Muscle of leg (tissue), 11 donors: Measurements from ENCODE around the gene AVL9. TPM values are rescaled to one million over a fixed set of nuclear protein-coding genes. Genes with fewer than 3 reads are reported as not detected.
"Not testable (repeated sequence)": the region's sequence is repeated elsewhere in the genome, so short reads cannot be mapped to it uniquely, and the experiment has no call there.

Experiments
- DNase-seq: peaks from one replicate; pipeline ENCODE4 v3.0.0; 2013
- H3K27ac ChIP-seq: one replicate; pipeline ENCODE4 v1.5.1; 2013; ENCODE audit warnings: mild to moderate bottlenecking, low read length, control low read depth
- H3K27me3 ChIP-seq: one replicate; pipeline ENCODE4 v1.6.1; 2013; ENCODE audit warnings: low read length; ENCODE audit not compliant: control insufficient read depth, insufficient read depth
- H3K36me3 ChIP-seq: one replicate; pipeline ENCODE4 v1.6.1; 2013; ENCODE audit warnings: low read length; ENCODE audit not compliant: control insufficient read depth, insufficient read depth
- H3K4me1 ChIP-seq: one replicate; pipeline ENCODE4 v1.6.1; 2013; ENCODE audit warnings: low read length; ENCODE audit not compliant: control insufficient read depth, insufficient read depth
- H3K4me3 ChIP-seq: one replicate; pipeline ENCODE4 v1.5.1; 2013; ENCODE audit warnings: low read length, control low read depth
- H3K9me3 ChIP-seq: replicated peaks from 2 replicates; pipeline ENCODE4 v1.6.1; 2013; ENCODE audit warnings: low read depth, low read length; ENCODE audit not compliant: control insufficient read depth
- WGBS: methylation state at CpG from one replicate; pipeline ENCODE4 v1.1.5; 2013; ENCODE audit warnings: missing lambda C conversion rate; ENCODE audit not compliant: insufficient coverage; 5-methylcytosine and 5-hydroxymethylcytosine counted together
- polyA plus RNA-seq, 8 donors: library from polyadenylated mRNA; unstranded; fragments of 120-200 nt; gene quantifications; one replicate each; pipeline versions ENCODE4 v1.2.1 to v1.2.3, GENCODE V29; 2013; ENCODE audit warnings: inconsistent platforms in 1 of 8, low replicate concordance in 1 of 8; ENCODE audit not compliant: insufficient read length in 8 of 8, insufficient read depth in 1 of 8
- total RNA-seq: library from RNA; stranded (reverse); fragments of 120-200 nt; gene quantifications from one replicate; pipeline ENCODE4 v1.2.4, GENCODE V29; 2013

The AVL9 gene
- total and polyA plus RNA-seq, 9 donors: 11.0 to 21.9 (median 13.4) TPM

DNA sequence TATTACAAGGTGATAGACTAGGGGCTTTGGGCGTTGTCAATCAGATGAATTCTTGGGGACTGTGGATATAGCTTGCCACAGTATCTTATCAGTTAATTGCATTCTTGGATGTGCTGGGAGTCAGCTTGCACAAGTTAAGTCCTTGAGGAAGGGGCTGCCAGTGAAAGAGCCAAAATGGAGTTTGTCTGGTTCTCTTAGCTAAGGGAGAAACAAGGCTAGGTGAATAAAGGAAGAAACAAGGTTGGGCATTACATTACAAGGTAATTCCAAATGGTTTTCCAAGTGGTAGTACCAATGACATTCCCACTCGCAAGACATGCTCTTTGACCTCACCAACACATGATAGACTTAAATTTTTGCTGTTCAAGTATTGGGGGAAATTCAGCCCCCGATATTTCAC, 108.2 kb downstream of the AVL9 start:
- H3K4me3 ChIP-seq, DNase-seq, H3K27me3 ChIP-seq, H3K9me3 ChIP-seq, H3K4me1 ChIP-seq, H3K27ac ChIP-seq, H3K36me3 ChIP-seq: not testable (repeated sequence)
- 83% methylated on average over 1 of the region's 3 CpGs for WGBS

DNA sequence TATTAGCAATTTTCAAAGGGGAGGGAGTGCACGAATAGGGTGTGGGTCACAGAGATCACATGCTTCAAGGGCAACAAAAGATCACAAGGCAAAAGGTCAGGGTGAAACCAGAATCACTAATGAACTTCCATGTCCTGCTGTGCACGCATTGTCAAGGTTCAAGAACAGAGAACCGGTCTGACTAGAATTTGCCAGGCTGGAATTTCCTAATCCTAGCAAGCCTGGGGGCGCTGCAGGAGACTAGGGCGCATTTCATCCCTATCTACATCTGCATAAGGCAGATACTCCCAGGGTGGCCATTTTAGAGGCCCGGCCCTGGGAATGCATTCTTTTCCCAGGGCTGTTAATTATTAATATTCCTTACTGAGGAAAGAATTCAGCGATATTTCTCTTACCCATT, 108.8 kb downstream of the AVL9 start:
- not testable (repeated sequence) for DNase-seq, H3K27me3 ChIP-seq
- 56% methylated on average over 3 of the region's 7 CpGs for WGBS

DNA sequence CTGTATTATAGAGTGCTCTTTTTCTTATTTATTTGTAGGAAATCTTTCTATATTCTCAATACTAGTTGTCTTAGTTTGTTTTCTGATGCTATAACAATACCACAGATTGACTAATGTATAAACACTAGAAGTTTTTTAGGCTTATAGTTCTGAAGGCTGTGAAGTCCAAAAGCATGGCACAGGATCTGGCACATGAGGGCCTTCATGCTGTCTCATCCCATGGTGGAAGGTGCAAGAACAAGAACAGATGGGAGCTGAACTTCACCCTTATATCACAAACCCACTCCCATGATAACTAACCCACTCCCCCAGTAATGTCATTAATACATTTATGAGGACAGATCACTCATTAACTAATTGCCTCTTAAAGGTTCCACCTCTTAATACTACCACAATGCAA, 109.7 kb downstream of the AVL9 start:
- H3K27ac ChIP-seq: no peak overlapping the region

More for the DNA sequence above, 108.8 kb downstream of the AVL9 start:
- H3K9me3 ChIP-seq, H3K36me3 ChIP-seq, H3K4me3 ChIP-seq, H3K27ac ChIP-seq, H3K4me1 ChIP-seq: not testable (repeated sequence)

DNA sequence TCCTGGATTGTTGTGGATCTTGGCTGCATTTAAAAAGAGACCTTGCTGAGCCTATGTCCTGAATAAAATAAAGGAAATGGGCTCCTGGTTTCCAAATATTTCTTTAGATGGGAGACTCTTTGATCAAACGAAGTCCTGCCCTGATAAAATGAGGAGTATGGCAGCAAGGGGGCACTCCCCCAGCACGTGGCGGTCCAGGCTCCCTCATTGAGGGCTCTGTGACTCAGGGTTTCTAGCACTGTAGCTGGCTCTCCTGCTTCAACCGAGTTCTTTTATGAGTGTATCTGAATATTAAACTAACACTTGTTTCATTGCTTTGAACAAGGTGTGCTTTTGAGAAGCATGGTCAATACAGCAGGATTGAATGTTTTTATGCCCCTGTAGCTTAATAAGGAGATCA, 114.2 kb downstream of the AVL9 start:
- H3K27me3 ChIP-seq: no peaks in the 10 kb centered on the region
- WGBS: 64% methylated on average over 3 of the region's 4 CpGs
- no peak overlapping the region for H3K4me3 ChIP-seq
- DNase-seq: no peak
- H3K9me3 ChIP-seq: peaks cover 5% of the 10 kb centered on the region
- H3K27ac ChIP-seq: no peak overlapping the region
- H3K4me1 ChIP-seq: no peaks in the 10 kb centered on the region
- no peaks in the 10 kb centered on the region for H3K36me3 ChIP-seq

More for the DNA sequence above, 109.7 kb downstream of the AVL9 start:
- H3K4me1 ChIP-seq: no peaks in the 10 kb centered on the region
- no peak for DNase-seq
- no peaks in the 10 kb centered on the region for H3K27me3 ChIP-seq
- H3K4me3 ChIP-seq: no peak overlapping the region
- H3K9me3 ChIP-seq: peaks cover 7% of the 10 kb centered on the region
- no peaks in the 10 kb centered on the region for H3K36me3 ChIP-seq

DNA sequence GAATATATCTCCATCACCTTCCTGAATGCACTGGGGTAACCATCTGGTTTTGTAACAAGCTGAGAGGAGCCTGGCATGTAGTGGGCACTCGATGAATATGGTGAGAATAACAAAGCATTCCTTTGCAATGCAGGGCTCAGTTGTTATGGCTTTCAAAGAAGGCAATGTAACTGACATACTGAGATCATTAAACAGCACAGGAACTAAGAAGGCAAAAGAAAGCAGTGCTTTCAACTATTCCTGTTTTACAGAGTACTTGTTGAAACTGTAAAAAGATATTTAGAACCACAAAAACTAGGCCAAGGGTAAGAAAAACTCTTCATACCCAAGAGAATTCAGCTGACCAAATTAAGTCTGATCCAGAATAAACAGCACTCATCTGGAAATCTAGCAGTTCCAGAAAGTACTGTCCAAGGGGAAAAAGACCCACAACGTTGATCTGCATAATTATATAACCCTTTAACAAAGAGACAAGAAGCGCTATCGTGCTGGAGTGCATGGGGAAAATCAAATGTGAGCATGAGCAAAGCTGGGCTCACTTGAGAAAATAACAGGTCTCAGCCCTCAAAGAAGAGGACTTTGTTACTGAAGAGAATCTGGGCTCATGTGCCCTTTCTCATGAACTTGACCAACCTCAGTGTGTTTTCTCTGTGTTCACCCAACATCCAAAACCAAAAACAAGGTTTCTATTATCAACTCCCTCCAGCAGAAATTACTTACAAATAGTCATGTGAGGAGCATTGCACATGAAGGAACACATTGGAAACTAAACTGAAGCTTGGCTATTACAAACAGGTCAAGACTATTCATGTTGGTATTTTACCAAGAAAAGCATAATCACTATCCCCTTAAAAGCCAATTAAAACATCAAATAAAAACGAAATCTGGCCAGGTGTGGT, 116.2 kb downstream of the AVL9 start:
- H3K27ac ChIP-seq: peak overlapping the region; percentile 22
- peak; percentile 82 for DNase-seq
- WGBS: 45% methylated on average over 1 of the region's 5 CpGs

DNA sequence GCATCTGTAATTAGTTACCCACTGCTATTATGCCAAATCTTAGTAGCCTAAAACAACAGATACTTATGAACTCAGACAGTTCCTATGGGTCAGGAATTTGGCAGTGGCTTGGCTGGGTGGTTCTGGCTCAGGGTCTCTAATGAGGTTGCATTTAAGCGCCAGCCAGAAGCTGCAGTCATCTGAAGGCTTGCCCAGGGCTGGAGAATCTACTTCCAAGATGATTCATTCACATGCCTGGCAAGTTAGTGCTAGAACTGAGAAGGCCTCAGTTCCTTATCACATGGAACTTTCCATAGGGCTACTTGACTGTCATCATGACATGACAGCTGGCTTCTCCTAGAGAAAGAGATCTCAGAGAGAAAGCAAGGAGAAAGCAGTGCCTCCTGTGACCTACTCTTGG, 121.3 kb downstream of the AVL9 start:
- no peak overlapping the region for H3K27ac ChIP-seq
- no peaks in the 10 kb centered on the region for H3K4me1 ChIP-seq
- 71% methylated on average over 1 of the region's 1 CpG for WGBS
- DNase-seq: peak; percentile 20
- H3K4me3 ChIP-seq: no peak overlapping the region
- no peaks in the 10 kb centered on the region for H3K36me3 ChIP-seq
- no peaks in the 10 kb centered on the region for H3K9me3 ChIP-seq
- no peaks in the 10 kb centered on the region for H3K27me3 ChIP-seq

More for the DNA sequence above, 116.2 kb downstream of the AVL9 start:
- Histone ChIP-seq H3K4me3 (no peak overlapping the region), H3K4me1 (no peaks in the 10 kb centered on the region), H3K27me3 (no peaks in the 10 kb centered on the region), H3K36me3 (no peaks in the 10 kb centered on the region), H3K9me3 (no peaks in the 10 kb centered on the region)

DNA sequence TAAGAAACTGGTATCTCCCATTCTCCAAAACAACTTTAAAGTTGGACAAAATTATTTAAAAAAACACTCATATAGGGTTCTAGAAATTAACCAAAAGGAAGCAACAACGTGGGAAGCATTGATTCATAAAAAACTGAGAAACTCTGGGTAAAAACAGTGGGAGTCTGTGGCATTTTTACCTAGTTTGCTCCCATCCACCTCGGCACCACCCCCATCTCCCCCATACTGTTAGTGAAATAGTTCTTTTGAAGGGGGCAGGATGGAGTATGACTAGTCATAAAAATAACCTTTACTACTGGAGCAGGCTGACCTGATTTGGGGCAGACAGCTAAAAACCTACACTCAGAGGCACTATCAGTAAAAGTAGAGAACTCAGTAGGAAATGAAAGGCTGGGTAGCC, 123.2 kb downstream of the AVL9 start:
- no peaks in the 10 kb centered on the region for H3K27me3 ChIP-seq

DNA sequence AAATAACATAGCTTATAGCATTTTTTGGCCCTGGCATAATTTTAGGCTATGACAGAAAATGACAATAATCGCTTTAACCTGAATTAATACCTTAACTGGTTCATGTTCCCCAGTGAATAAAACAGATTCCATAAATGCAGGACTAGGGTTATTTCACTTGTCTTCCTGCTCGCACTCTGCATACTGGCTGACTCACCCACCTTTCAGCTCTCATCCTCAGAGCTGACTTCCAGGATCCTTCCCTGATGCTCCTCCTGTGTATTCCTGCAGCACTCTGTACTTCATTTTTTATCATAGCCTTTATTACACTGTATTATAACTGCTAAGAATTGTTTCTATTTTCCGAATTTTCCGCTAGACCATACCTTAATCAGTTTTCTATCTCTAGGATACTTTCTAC, 123.7 kb downstream of the AVL9 start:
- no peaks in the 10 kb centered on the region for H3K36me3 ChIP-seq
- no peaks in the 10 kb centered on the region for H3K9me3 ChIP-seq
- DNase-seq: no peak
- no peaks in the 10 kb centered on the region for H3K4me1 ChIP-seq
- H3K27ac ChIP-seq: no peak overlapping the region
- H3K4me3 ChIP-seq: no peak overlapping the region
- no peaks in the 10 kb centered on the region for H3K27me3 ChIP-seq
- 76% methylated on average over 2 of the region's 4 CpGs for WGBS

More for the DNA sequence above, 123.2 kb downstream of the AVL9 start:
- DNase-seq: no peak
- no CpG with 5 or more reads among the region's 2 CpGs for WGBS
- Histone ChIP-seq H3K27ac (no peak overlapping the region), H3K4me1 (no peaks in the 10 kb centered on the region), H3K4me3 (no peak overlapping the region), H3K9me3 (no peaks in the 10 kb centered on the region), H3K36me3 (no peaks in the 10 kb centered on the region)

DNA sequence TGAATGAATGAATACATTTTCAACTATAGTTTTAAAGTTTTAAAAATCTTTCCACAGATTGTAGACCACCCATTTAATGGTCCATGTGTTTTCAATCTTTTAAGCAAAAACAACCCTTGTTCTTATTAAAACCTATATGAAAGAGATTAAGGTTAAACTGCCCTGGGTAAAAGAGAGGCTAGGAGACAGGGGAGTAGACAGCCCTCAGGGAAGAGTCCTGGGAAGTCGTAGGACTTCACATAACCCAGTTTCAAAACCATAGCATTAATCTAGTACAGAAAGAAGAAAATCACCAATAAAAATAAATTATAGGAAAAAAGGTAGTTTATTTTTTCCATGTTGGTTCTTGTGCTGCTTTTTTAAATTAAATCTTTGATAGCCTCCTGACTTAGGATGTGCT, 124.1 kb downstream of the AVL9 start:
- not testable (repeated sequence) for H3K4me1 ChIP-seq, H3K27ac ChIP-seq, H3K9me3 ChIP-seq, H3K4me3 ChIP-seq, H3K27me3 ChIP-seq, H3K36me3 ChIP-seq, DNase-seq
- WGBS: no CpG with 5 or more reads among the region's 1 CpG

DNA sequence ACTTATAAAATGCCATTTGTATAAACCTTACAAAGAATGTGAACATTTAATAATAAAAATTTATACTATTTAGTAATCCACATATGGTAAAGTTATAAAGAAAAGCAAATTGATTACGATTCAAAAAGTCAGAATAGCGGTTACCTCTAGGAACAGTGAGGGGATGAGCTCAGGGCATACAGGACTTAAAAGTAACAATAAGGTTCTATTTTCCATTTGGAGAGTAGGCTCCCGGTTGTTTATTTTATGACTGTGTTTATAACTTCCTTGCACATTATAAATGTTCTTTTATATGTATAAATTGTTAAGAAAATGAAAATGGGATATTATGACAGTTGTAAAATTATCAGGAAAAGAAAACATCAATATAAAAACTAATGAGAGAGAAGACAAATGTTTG, 135.7 kb downstream of the AVL9 start:
- no peaks in the 10 kb centered on the region for H3K9me3 ChIP-seq
- no peaks in the 10 kb centered on the region for H3K36me3 ChIP-seq
- whole genome bisulfite sequencing: no CpG with 5 or more reads among the region's 3 CpGs
- no peaks in the 10 kb centered on the region for H3K27me3 ChIP-seq
- H3K27ac ChIP-seq: no peak overlapping the region
- H3K4me3 ChIP-seq: no peak overlapping the region
- no peaks in the 10 kb centered on the region for H3K4me1 ChIP-seq
- DNase-seq: no peak
